Measurements from ENCODE around the gene LIN7B.

The LIN7B gene

GRCh38 chr19:49154279-49154678 is 40.1 kb downstream of the LIN7B start:
- Histone ChIP-seq H3K4me3 (ENCODE audit: low read depth in 1 of 2, low read length in 1 of 2) (no peak overlapping the region), H3K36me3 (no peaks in the 10 kb centered on the region), H3K9me3 (peaks cover under 1% of the 10 kb centered on the region), H3K27me3 (peaks cover 100% of the 10 kb centered on the region), H3K27ac (no peak overlapping the region), H3K4me1 (ENCODE audit: control insufficient read depth in 1 of 2, insufficient read depth in 1 of 2, low read depth in 1 of 2, low read length in 1 of 2) (peaks cover 14 to 19% of the 10 kb centered on the region in 2 experiments)
- no peak for TF ChIP-seq CTCF (IDR thresholded peaks at IDR 0.05)

- peaks cover 100% of the 10 kb centered on the region for H3K27me3 ChIP-seq
- no peak within 1 kb of the TSS for H3K4me3 ChIP-seq (ENCODE audit: low read depth in 1 of 2, low read length in 1 of 2)
- peaks cover 5 to 9% of the 10 kb centered on the region in 2 experiments for H3K4me1 ChIP-seq (ENCODE audit: control insufficient read depth in 1 of 2, insufficient read depth in 1 of 2, low read depth in 1 of 2, low read length in 1 of 2)
- no peaks in the 10 kb centered on the region for H3K9me3 ChIP-seq
- H3K36me3 ChIP-seq = no peaks in the 10 kb centered on the region
- no peak for TF ChIP-seq CTCF (IDR thresholded peaks at IDR 0.05)
- H3K27ac ChIP-seq = no peak within 1 kb of the TSS
Measured at GRCh38 chr19:49155005-49155819, 41.0 kb downstream of the LIN7B start, which contains the start of gene HRC. TSS of gene HRC (minus strand) at chr19:49155396. CDS start at chr19:49155237, 159 bp downstream.

GRCh38 chr19:49155820-49156346 is 41.7 kb downstream of the LIN7B start:
- H3K27me3 ChIP-seq = peaks cover 98% of the 10 kb centered on the region
- H3K4me1 ChIP-seq (ENCODE audit: control insufficient read depth in 1 of 2, insufficient read depth in 1 of 2, low read depth in 1 of 2, low read length in 1 of 2) = peaks cover 0 to 3% of the 10 kb centered on the region in 2 experiments
- no peak overlapping the region for H3K4me3 ChIP-seq (ENCODE audit: low read depth in 1 of 2, low read length in 1 of 2)
- no peak for TF ChIP-seq CTCF (IDR thresholded peaks at IDR 0.05)
- H3K27ac ChIP-seq = no peak overlapping the region
- no peaks in the 10 kb centered on the region for H3K36me3 ChIP-seq
- no peaks in the 10 kb centered on the region for H3K9me3 ChIP-seq

GRCh38 chr19:49157445-49158224 is 43.5 kb downstream of the LIN7B start, which contains the start of gene TRPM4:
TSS of gene TRPM4 (plus strand) at chr19:49157792. CDS start at chr19:49157867, 75 bp downstream.
- TF ChIP-seq CTCF (IDR thresholded peaks at IDR 0.05) = no peak

GRCh38 chr19:49160450-49161189 is 46.5 kb downstream of the LIN7B start:
- Histone ChIP-seq H3K36me3 (no peaks in the 10 kb centered on the region), H3K9me3 (no peaks in the 10 kb centered on the region), H3K4me1 (ENCODE audit: control insufficient read depth in 1 of 2, insufficient read depth in 1 of 2, low read depth in 1 of 2, low read length in 1 of 2) (no peaks in the 10 kb centered on the region), H3K27ac (no peak overlapping the region), H3K27me3 (peaks cover 68% of the 10 kb centered on the region), H3K4me3 (ENCODE audit: low read depth in 1 of 2, low read length in 1 of 2) (no peak overlapping the region)
- TF ChIP-seq CTCF (IDR thresholded peaks at IDR 0.05) = no peak

More at GRCh38 chr19:49157445-49158224, 43.5 kb downstream of the LIN7B start, which contains the start of gene TRPM4:
- no peaks in the 10 kb centered on the region for H3K36me3 ChIP-seq
- H3K9me3 ChIP-seq = no peaks in the 10 kb centered on the region
- no peak within 1 kb of the TSS for H3K27ac ChIP-seq
- no peaks in the 10 kb centered on the region for H3K4me1 ChIP-seq (ENCODE audit: control insufficient read depth in 1 of 2, insufficient read depth in 1 of 2, low read depth in 1 of 2, low read length in 1 of 2)
- peaks cover 88% of the 10 kb centered on the region for H3K27me3 ChIP-seq
- no peak within 1 kb of the TSS for H3K4me3 ChIP-seq (ENCODE audit: low read depth in 1 of 2, low read length in 1 of 2)
